Stromal cell of bone marrow (primary cell): ENCODE measurements around the gene SPARC.
"Not testable (repeated sequence)": the region's sequence is repeated elsewhere in the genome, so short reads cannot be mapped to it uniquely, and the experiment has no call there.

Source experiments
- DNase-seq: peaks from one replicate; pipeline ENCODE4 v3.0.0-alpha.2; 2012; ENCODE audit warnings: low read depth

The SPARC gene

GRCh38 chr5:151686674-151687407 lies at the start of gene SPARC:
Gene SPARC (minus strand): TSS chr5:151686915. CDS start chr5:151676188, 10,727 bp downstream.
- DNase-seq = peak; percentile 95

- no peak for DNase-seq
Measured at GRCh38 chr5:151735646-151736045, 48.9 kb upstream of the SPARC start.

- no peak for DNase-seq
Measured at GRCh38 chr5:151734064-151734408, 47.3 kb upstream of the SPARC start.

GRCh38 chr5:151733358-151734063 lies 46.8 kb upstream of the SPARC start:
- peak; percentile 64 for DNase-seq

- DNase-seq = no peak
Measured at GRCh38 chr5:151730381-151730780, 43.7 kb upstream of the SPARC start.

GRCh38 chr5:151729597-151729996 lies 42.9 kb upstream of the SPARC start:
- DNase-seq = not testable (repeated sequence)

- no peak for DNase-seq
Measured at GRCh38 chr5:151724360-151724759, 37.6 kb upstream of the SPARC start.

- no peak for DNase-seq
Measured at GRCh38 chr5:151722546-151722945, 35.8 kb upstream of the SPARC start.

- DNase-seq = no peak
Measured at GRCh38 chr5:151721812-151722391, 35.2 kb upstream of the SPARC start.

GRCh38 chr5:151721087-151721646 lies 34.5 kb upstream of the SPARC start:
- no peak for DNase-seq

GRCh38 chr5:151720215-151720614 lies 33.5 kb upstream of the SPARC start:
- DNase-seq = no peak

GRCh38 chr5:151719228-151720000 lies 32.7 kb upstream of the SPARC start:
- no peak for DNase-seq

- no peak for DNase-seq
Measured at GRCh38 chr5:151718646-151719045, 31.9 kb upstream of the SPARC start.

GRCh38 chr5:151718153-151718552 lies 31.4 kb upstream of the SPARC start:
- DNase-seq = no peak

GRCh38 chr5:151717416-151717815 lies 30.7 kb upstream of the SPARC start:
- DNase-seq = no peak

- no peak for DNase-seq
Measured at GRCh38 chr5:151709109-151709735, 22.5 kb upstream of the SPARC start.

GRCh38 chr5:151708126-151708525 lies 21.4 kb upstream of the SPARC start:
- DNase-seq = no peak

- DNase-seq = no peak
Measured at GRCh38 chr5:151707567-151707966, 20.9 kb upstream of the SPARC start.

GRCh38 chr5:151706906-151707305 lies 20.2 kb upstream of the SPARC start:
- no peak for DNase-seq

GRCh38 chr5:151703780-151704179 lies 17.1 kb upstream of the SPARC start:
- no peak for DNase-seq

GRCh38 chr5:151703227-151703626 lies 16.5 kb upstream of the SPARC start:
- DNase-seq = no peak

GRCh38 chr5:151700820-151701219 lies 14.1 kb upstream of the SPARC start:
- no peak for DNase-seq
